Measurements from ENCODE around the gene SHISAL1. TPM values are rescaled to one million over a fixed set of nuclear protein-coding genes. Genes with fewer than 3 reads are reported as not detected.
A peak's percentile ranks its signal among the peaks of the same experiment; 100 is the strongest.

Gene SHISAL1
- total and polyA plus RNA-seq, 8 donors: 0.72 to 1.4 (median 0.92) TPM

- intact Hi-C loops (cut with DNase I): no loop called here
- DNase-seq (peak in 1 of 4 donors; percentile 47), ATAC-seq (no peak)
- no peak overlapping the region for H3K4me3 ChIP-seq
- H3K27me3 ChIP-seq: peaks cover 33 to 76% of the 10 kb centered on the region in 2 donors
- TF ChIP-seq, protein P1, sequence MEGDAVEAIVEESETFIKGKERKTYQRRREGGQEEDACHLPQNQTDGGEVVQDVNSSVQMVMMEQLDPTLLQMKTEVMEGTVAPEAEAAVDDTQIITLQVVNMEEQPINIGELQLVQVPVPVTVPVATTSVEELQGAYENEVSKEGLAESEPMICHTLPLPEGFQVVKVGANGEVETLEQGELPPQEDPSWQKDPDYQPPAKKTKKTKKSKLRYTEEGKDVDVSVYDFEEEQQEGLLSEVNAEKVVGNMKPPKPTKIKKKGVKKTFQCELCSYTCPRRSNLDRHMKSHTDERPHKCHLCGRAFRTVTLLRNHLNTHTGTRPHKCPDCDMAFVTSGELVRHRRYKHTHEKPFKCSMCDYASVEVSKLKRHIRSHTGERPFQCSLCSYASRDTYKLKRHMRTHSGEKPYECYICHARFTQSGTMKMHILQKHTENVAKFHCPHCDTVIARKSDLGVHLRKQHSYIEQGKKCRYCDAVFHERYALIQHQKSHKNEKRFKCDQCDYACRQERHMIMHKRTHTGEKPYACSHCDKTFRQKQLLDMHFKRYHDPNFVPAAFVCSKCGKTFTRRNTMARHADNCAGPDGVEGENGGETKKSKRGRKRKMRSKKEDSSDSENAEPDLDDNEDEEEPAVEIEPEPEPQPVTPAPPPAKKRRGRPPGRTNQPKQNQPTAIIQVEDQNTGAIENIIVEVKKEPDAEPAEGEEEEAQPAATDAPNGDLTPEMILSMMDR (IDR thresholded peaks at IDR 0.05): no peak
- peaks cover 6 to 17% of the 10 kb centered on the region in 2 donors for H3K4me1 ChIP-seq
- H3K36me3 ChIP-seq: no peaks in the 10 kb centered on the region
- H3K27ac ChIP-seq: no peak overlapping the region
- H3K9me3 ChIP-seq: no peaks in the 10 kb centered on the region
Observed at GRCh38 chr22:44331881-44332714, 19.3 kb upstream of the SHISAL1 start.

GRCh38 chr22:44330744-44331660 lies 18.3 kb upstream of the SHISAL1 start:
- ATAC-seq: no peak
- intact Hi-C loops (cut with DNase I): no loop called here
- peak overlapping the region in 1 of 2 donors; percentile 7 for H3K4me3 ChIP-seq

DNA sequence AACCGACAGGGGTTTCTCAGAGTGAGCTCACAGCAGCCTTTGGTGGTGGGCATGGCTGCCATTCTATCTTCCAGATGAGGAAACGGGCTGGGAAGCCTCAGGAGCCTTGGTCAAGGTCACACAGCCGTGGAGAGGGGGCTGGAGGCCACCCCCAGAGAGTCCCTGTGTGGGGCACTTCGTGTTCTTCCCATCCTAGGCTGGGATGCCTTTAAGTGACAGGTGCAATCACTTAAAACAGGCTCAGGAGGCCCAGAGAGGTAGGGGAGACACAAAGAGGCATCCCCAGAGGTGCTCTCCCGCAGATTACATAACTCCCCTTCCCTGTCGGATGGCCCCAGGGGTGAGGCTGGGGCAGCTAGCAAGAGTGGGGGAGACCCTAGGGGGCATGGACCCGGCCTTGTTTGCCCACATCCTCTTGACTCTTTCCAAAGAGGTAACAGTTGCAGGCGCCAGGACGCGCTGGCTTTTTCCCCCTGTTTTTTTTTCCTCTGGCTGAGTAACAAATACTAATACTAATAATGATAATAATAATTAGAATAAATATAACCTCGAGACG lies 17.5 kb upstream of the SHISAL1 start:
- no peaks in the 10 kb centered on the region for H3K36me3 ChIP-seq
- H3K27ac ChIP-seq: no peak overlapping the region
- H3K4me3 ChIP-seq: no peak overlapping the region
- peaks cover 6 to 24% of the 10 kb centered on the region in 2 donors for H3K4me1 ChIP-seq
- DNase-seq: no peak
- peaks cover 33 to 84% of the 10 kb centered on the region in 2 donors for H3K27me3 ChIP-seq
- no peaks in the 10 kb centered on the region for H3K9me3 ChIP-seq
- intact Hi-C loops (cut with DNase I): no loop called here
- no peak for ATAC-seq
- TF ChIP-seq, protein P1 (IDR thresholded peaks at IDR 0.05): no peak

More at GRCh38 chr22:44330744-44331660, 18.3 kb upstream of the SHISAL1 start:
- no peak for DNase-seq
- no peaks in the 10 kb centered on the region for H3K9me3 ChIP-seq
- TF ChIP-seq, protein P1 (IDR thresholded peaks at IDR 0.05): no peak
- H3K36me3 ChIP-seq: no peaks in the 10 kb centered on the region
- peaks cover 33 to 77% of the 10 kb centered on the region in 2 donors for H3K27me3 ChIP-seq
- no peak overlapping the region for H3K27ac ChIP-seq
- H3K4me1 ChIP-seq: peaks cover 6 to 19% of the 10 kb centered on the region in 2 donors

- intact Hi-C loops (cut with DNase I): no loop called here
- Histone ChIP-seq H3K27me3 (peaks cover 37 to 93% of the 10 kb centered on the region in 2 donors), H3K27ac (no peak overlapping the region), H3K9me3 (no peaks in the 10 kb centered on the region), H3K4me3 (no peak overlapping the region), H3K4me1 (peaks cover 6 to 24% of the 10 kb centered on the region in 2 donors), H3K36me3 (no peaks in the 10 kb centered on the region)
- DNase-seq (peak in 1 of 4 donors; percentile 57), ATAC-seq (peak; percentile 58)
- TF ChIP-seq, protein P1 (IDR thresholded peaks at IDR 0.05): no peak
Observed at GRCh38 chr22:44329179-44329796, 16.5 kb upstream of the SHISAL1 start.
